HUES48 (cell line): ENCODE measurements around the gene RGN.

Experiments used
- H3K27ac ChIP-seq: one replicate; pipeline ENCODE4 v1.7.0; 2013; ENCODE audit warnings: low read depth, low read length, inconsistent platforms
- H3K27me3 ChIP-seq: 2 replicates; pipeline ENCODE4 v1.6.1; 2013; ENCODE audit warnings: mild to moderate bottlenecking, low read length; ENCODE audit not compliant: control insufficient read depth, insufficient read depth
- H3K36me3 ChIP-seq: 2 replicates; pipeline ENCODE4 v1.6.1; 2013; ENCODE audit warnings: low read length; ENCODE audit not compliant: control insufficient read depth, insufficient read depth
- H3K4me1 ChIP-seq: 2 replicates; pipeline ENCODE4 v1.6.1; 2013; ENCODE audit warnings: mild to moderate bottlenecking, low read length; ENCODE audit not compliant: control insufficient read depth, insufficient read depth
- H3K4me3 ChIP-seq: 2 replicates; pipeline ENCODE4 v1.5.1; 2013; ENCODE audit warnings: mild to moderate bottlenecking, low read depth, low read length
- H3K9ac ChIP-seq: 2 replicates; pipeline ENCODE4 v1.6.1; 2013; ENCODE audit warnings: mild to moderate bottlenecking, low read depth, low read length, moderate library complexity
- H3K9me3 ChIP-seq: 2 replicates; pipeline ENCODE4 v1.6.1; 2013; ENCODE audit warnings: low read length; ENCODE audit not compliant: control insufficient read depth, insufficient read depth

The RGN gene

GRCh38 chrX:47078129-47079043 is at the start of gene RGN:
Gene RGN, plus strand, starts transcription at chrX:47078443. Its CDS starts 2,702 bp downstream, at chrX:47081145.
- Histone ChIP-seq H3K9me3 (no peaks in the 10 kb centered on the region), H3K9ac (no peak within 1 kb of the TSS), H3K4me1 (no peaks in the 10 kb centered on the region), H3K27me3 (no peaks in the 10 kb centered on the region), H3K4me3 (peak within 1 kb of the TSS; percentile 48), H3K27ac (no peak within 1 kb of the TSS), H3K36me3 (no peaks in the 10 kb centered on the region)

- Histone ChIP-seq H3K4me3 (no peak overlapping the region), H3K4me1 (no peaks in the 10 kb centered on the region), H3K27ac (no peak overlapping the region), H3K27me3 (no peaks in the 10 kb centered on the region), H3K9ac (no peak overlapping the region), H3K36me3 (peaks cover 48% of the 10 kb centered on the region), H3K9me3 (no peaks in the 10 kb centered on the region)
These were observed 47.9 kb upstream of the RGN start for GRCh38 chrX:47030339-47030738.

- no peak overlapping the region for H3K9ac ChIP-seq
- H3K27me3 ChIP-seq: no peaks in the 10 kb centered on the region
- H3K27ac ChIP-seq: no peak overlapping the region
- H3K9me3 ChIP-seq: no peaks in the 10 kb centered on the region
- no peak overlapping the region for H3K4me3 ChIP-seq
- H3K36me3 ChIP-seq: peaks cover 4% of the 10 kb centered on the region
- no peaks in the 10 kb centered on the region for H3K4me1 ChIP-seq
These were observed 30.3 kb upstream of the RGN start for GRCh38 chrX:47047989-47048388.

- Histone ChIP-seq H3K9me3 (no peaks in the 10 kb centered on the region), H3K36me3 (peaks cover 53% of the 10 kb centered on the region), H3K9ac (no peak overlapping the region), H3K4me1 (no peaks in the 10 kb centered on the region), H3K27ac (no peak overlapping the region), H3K4me3 (no peak overlapping the region), H3K27me3 (no peaks in the 10 kb centered on the region)
These were observed 18.9 kb upstream of the RGN start for GRCh38 chrX:47059142-47059874.

- Histone ChIP-seq H3K36me3 (peaks cover 40% of the 10 kb centered on the region), H3K27me3 (no peaks in the 10 kb centered on the region), H3K4me1 (no peaks in the 10 kb centered on the region), H3K9me3 (no peaks in the 10 kb centered on the region), H3K4me3 (no peak overlapping the region), H3K27ac (no peak overlapping the region), H3K9ac (no peak overlapping the region)
These were observed 17.5 kb upstream of the RGN start for GRCh38 chrX:47060708-47061107.

- H3K27me3 ChIP-seq: no peaks in the 10 kb centered on the region
- no peaks in the 10 kb centered on the region for H3K9me3 ChIP-seq
- peaks cover 33% of the 10 kb centered on the region for H3K36me3 ChIP-seq
- H3K4me3 ChIP-seq: no peak overlapping the region
- no peak overlapping the region for H3K9ac ChIP-seq
- H3K27ac ChIP-seq: no peak overlapping the region
- H3K4me1 ChIP-seq: no peaks in the 10 kb centered on the region
These were observed 16.9 kb upstream of the RGN start for GRCh38 chrX:47061238-47061919.

- Histone ChIP-seq H3K4me3 (no peak overlapping the region), H3K27me3 (no peaks in the 10 kb centered on the region), H3K9ac (no peak overlapping the region), H3K9me3 (no peaks in the 10 kb centered on the region), H3K36me3 (peaks cover 15% of the 10 kb centered on the region), H3K27ac (no peak overlapping the region), H3K4me1 (no peaks in the 10 kb centered on the region)
These were observed 15.1 kb upstream of the RGN start for GRCh38 chrX:47063179-47063578.

GRCh38 chrX:47068214-47068613 is 10.0 kb upstream of the RGN start:
- Histone ChIP-seq H3K9ac (no peak overlapping the region), H3K36me3 (no peaks in the 10 kb centered on the region), H3K9me3 (no peaks in the 10 kb centered on the region), H3K27ac (no peak overlapping the region), H3K27me3 (no peaks in the 10 kb centered on the region), H3K4me1 (no peaks in the 10 kb centered on the region), H3K4me3 (no peak overlapping the region)

GRCh38 chrX:47068720-47069119 is 9.5 kb upstream of the RGN start:
- Histone ChIP-seq H3K4me1 (no peaks in the 10 kb centered on the region), H3K27ac (no peak overlapping the region), H3K4me3 (no peak overlapping the region), H3K9ac (no peak overlapping the region), H3K27me3 (no peaks in the 10 kb centered on the region), H3K9me3 (no peaks in the 10 kb centered on the region), H3K36me3 (no peaks in the 10 kb centered on the region)

GRCh38 chrX:47080215-47080914 is 2.1 kb downstream of the RGN start:
- Histone ChIP-seq H3K4me3 (no peak overlapping the region), H3K36me3 (no peaks in the 10 kb centered on the region), H3K4me1 (no peaks in the 10 kb centered on the region), H3K27ac (no peak overlapping the region), H3K9ac (no peak overlapping the region), H3K9me3 (no peaks in the 10 kb centered on the region), H3K27me3 (no peaks in the 10 kb centered on the region)
